Measurements from ENCODE around the gene EPHA6.

The EPHA6 gene

DNA sequence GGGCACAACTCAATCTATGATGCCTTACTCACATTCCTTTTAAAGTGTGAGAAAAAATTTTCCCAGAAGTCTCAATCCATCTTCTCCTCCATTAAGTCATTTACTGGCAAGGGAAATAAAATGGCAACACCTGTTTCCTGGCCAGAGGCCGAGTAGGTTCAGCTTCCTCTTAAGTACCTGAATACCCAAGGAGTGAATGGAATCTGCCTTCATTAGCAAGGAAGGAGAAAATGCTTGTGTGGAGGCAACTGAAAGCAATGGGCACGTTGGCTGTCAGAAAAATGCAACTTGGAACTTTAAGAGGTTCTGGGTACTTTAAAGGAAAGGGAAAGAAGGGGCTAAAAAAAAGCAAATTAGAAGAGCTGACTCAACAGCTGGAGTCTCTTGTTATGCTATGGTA is 526.5 kb downstream of the EPHA6 start:
- no peak overlapping the region for H3K4me3 ChIP-seq (ENCODE audit: low read depth, low read length)
- DNase-seq (ENCODE audit: low read depth): no peak
- TF ChIP-seq, protein P1, sequence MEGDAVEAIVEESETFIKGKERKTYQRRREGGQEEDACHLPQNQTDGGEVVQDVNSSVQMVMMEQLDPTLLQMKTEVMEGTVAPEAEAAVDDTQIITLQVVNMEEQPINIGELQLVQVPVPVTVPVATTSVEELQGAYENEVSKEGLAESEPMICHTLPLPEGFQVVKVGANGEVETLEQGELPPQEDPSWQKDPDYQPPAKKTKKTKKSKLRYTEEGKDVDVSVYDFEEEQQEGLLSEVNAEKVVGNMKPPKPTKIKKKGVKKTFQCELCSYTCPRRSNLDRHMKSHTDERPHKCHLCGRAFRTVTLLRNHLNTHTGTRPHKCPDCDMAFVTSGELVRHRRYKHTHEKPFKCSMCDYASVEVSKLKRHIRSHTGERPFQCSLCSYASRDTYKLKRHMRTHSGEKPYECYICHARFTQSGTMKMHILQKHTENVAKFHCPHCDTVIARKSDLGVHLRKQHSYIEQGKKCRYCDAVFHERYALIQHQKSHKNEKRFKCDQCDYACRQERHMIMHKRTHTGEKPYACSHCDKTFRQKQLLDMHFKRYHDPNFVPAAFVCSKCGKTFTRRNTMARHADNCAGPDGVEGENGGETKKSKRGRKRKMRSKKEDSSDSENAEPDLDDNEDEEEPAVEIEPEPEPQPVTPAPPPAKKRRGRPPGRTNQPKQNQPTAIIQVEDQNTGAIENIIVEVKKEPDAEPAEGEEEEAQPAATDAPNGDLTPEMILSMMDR (IDR thresholded peaks at IDR 0.05; ENCODE audit: control insufficient read depth, extremely low read depth, insufficient read depth): no peak

DNA sequence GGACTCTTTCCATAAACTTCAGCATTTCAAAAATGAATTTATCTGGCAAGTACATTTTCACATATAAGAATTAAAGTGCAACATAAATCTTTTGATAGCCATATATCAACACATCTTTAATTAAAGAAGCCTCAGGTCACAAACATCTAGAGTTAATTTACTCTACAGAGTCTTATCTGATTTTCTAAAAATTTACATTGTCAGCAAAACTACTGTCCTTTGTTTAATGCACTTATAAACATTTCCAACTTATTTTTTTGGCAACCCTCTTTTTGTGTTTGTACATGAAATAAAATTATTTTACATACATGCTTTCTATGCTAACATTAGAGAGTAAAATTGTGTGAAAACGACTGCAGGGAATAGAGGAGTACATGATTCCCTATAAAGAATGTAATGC is 533.4 kb downstream of the EPHA6 start:
- DNase-seq (ENCODE audit: low read depth): no peak
- no peak overlapping the region for H3K4me3 ChIP-seq (ENCODE audit: low read depth, low read length)
- TF ChIP-seq, protein P1 (IDR thresholded peaks at IDR 0.05; ENCODE audit: control insufficient read depth, extremely low read depth, insufficient read depth): no peak

DNA sequence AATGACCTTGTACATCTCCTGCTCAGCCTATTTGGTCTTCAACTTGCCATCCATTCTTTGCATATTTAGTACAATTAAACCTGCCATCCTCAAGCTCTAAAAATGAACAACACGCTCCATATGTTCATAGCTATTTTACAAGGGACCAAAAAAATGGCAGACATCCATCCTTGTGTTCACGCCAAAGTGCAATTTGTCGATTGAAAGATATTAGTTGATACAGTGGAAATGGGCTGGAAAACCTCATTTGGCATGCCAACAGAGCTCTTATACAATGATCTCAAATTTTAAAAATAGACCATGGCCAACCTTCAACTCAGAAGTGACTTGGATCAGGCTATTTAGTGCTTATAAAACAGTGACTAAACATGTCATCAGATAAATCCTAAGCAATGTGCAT is 536.6 kb downstream of the EPHA6 start:
- TF ChIP-seq, protein P1 (IDR thresholded peaks at IDR 0.05; ENCODE audit: control insufficient read depth, extremely low read depth, insufficient read depth): no peak
- no peak for DNase-seq (ENCODE audit: low read depth)
- H3K4me3 ChIP-seq (ENCODE audit: low read depth, low read length): no peak overlapping the region

DNA sequence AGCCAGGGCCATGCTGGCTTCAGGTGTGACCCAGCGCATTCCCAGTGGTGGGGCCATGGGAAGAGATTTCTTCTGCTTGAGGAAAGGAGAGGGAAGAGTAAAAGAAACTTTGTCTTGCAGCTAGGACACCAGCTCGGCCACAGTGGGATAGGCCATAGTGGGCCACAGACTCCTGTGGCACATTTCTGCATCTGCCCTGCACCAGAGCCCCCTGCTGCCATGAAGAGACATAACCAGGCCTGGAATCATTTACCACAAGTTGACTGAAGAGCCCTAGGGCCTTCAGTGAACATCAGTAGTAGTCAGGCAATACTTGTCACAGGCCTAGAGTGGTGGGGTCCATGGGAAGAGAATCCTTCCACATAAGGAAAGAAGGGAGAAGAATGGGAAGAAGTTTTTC is 538.8 kb downstream of the EPHA6 start:
- no peak for DNase-seq (ENCODE audit: low read depth)
- TF ChIP-seq, protein P1 (IDR thresholded peaks at IDR 0.05; ENCODE audit: control insufficient read depth, extremely low read depth, insufficient read depth): no peak
- no peak overlapping the region for H3K4me3 ChIP-seq (ENCODE audit: low read depth, low read length)

DNA sequence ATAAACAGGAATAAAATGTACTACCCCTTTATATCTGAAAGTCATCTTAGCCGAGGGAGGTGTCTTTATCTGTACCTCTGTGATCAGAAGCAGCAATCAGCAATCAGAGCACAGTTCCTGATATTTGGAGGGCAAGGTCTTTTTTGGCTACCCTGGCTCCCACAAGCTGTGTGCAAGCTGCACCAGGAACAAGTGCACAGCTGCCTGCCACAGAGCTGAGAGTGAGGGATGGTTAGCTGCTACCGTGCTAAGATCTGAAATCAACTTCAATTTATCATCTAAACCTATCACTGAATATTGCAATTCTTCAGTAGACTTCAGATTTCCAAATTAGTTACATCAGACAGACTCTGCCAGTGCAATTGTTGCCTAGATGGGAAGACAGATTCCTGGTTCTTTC is 545.6 kb downstream of the EPHA6 start:
- no peak overlapping the region for H3K4me3 ChIP-seq (ENCODE audit: low read depth, low read length)
- TF ChIP-seq, protein P1 (IDR thresholded peaks at IDR 0.05; ENCODE audit: control insufficient read depth, extremely low read depth, insufficient read depth): no peak
- no peak for DNase-seq (ENCODE audit: low read depth)

DNA sequence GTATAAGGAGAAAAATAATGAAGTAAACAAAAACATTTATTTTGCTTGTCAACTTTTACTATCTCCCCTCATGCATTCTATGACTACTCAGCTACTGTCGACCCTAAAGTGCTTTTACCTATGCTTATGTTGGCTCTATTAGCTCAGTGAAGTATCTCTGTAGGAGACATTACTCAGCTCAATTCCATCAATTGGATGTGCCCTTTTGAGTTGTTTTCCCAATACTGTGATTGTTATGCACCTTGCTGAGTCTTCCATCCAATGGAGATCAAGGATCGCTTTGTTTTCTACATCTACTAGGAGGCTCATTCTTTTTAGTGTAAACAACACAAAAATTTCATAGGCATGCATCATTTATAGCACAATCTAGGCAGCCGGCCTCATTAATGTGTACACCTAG is 546.4 kb downstream of the EPHA6 start:
- no peak for DNase-seq (ENCODE audit: low read depth)
- H3K4me3 ChIP-seq (ENCODE audit: low read depth, low read length): no peak overlapping the region
- TF ChIP-seq, protein P1 (IDR thresholded peaks at IDR 0.05; ENCODE audit: control insufficient read depth, extremely low read depth, insufficient read depth): no peak

DNA sequence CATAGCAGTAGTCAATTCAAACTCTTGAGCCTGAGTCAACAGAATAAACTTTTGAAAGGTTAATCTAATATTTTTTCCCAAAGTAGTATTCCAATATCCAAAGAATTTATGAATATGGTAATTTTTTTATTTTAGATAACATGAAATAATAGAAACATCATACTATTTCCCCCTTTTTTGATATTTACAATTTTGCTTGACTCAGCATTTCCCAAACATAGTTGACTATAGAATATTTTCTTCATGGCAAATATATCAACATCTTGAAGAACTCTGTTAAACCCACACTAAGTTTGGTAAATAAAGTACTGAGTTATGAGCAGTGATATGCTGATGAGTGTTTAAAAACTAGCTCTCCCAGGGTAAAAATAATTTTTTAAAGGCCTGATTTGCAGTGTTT is 570.2 kb downstream of the EPHA6 start:
- DNase-seq (ENCODE audit: low read depth): no peak
- TF ChIP-seq, protein P1 (IDR thresholded peaks at IDR 0.05; ENCODE audit: control insufficient read depth, extremely low read depth, insufficient read depth): no peak
- H3K4me3 ChIP-seq (ENCODE audit: low read depth, low read length): no peak overlapping the region

Measured in LNCaP clone FGC (cell line).